Upper lobe of left lung (tissue), 4 donors: ENCODE results near the gene PBX4.

ENCODE experiments used
- CTCF ChIP-seq, 6 experiments: fragments of 450-650 bp in 4 of 6; fragments of 200-600 bp in 2 of 6; sonication (generic) in 2 of 6; IDR thresholded peaks; one replicate each; pipeline ENCODE4 v1.5.1; 2016 to 2019; ENCODE audit warnings: antibody characterized with exemption in 6 of 6
- EP300 ChIP-seq, 4 donors: sonication (generic); formaldehyde crosslinking; IDR thresholded peaks; one replicate each; pipeline ENCODE4 v1.5.1; 2017; ENCODE audit warnings: antibody characterized with exemption in 4 of 4, control low read depth in 2 of 4
- POLR2AphosphoS5 ChIP-seq, 2 donors: sonication (generic); formaldehyde crosslinking; IDR thresholded peaks; one replicate each; pipeline ENCODE4 v1.5.1; 2017; ENCODE audit warnings: antibody characterized with exemption in 2 of 2

- no peak for TF ChIP-seq CTCF (IDR thresholded peaks at IDR 0.05)
- no peak for TF ChIP-seq EP300 (IDR thresholded peaks at IDR 0.05)
- TF ChIP-seq POLR2AphosphoS5 (IDR thresholded peaks at IDR 0.05) = no peak
Measured at GRCh38 chr19:19594381-19594780, 24.1 kb downstream of the PBX4 start.
